Right lung (tissue), 5 donors: ENCODE measurements around the gene KRT76. TPM values are rescaled to one million over a fixed set of nuclear protein-coding genes. Genes with fewer than 3 reads are reported as not detected.

Experiments
- DNase-seq, 2 donors: peaks; one replicate each; pipeline ENCODE4 v3.0.0-alpha.2; 2013
- polyA plus RNA-seq, 5 donors: library from polyadenylated mRNA; unstranded; fragments of 120-200 nt; gene quantifications; one replicate each; pipeline versions ENCODE4 v1.2.1 to v1.2.3, GENCODE V29; 2013; ENCODE audit warnings: inconsistent platforms in 1 of 5, low replicate concordance in 1 of 5; ENCODE audit not compliant: insufficient read length in 5 of 5, insufficient read depth in 1 of 5

Gene KRT76
- polyA plus RNA-seq, 5 donors = not detected

GRCh38 chr12:52813203-52813819 is 36.2 kb upstream of the KRT76 start:
- no peak for DNase-seq

- no peak for DNase-seq
Observed at GRCh38 chr12:52812749-52813148, 35.6 kb upstream of the KRT76 start.

GRCh38 chr12:52812073-52812400 is 34.9 kb upstream of the KRT76 start:
- no peak for DNase-seq

- no peak for DNase-seq
Observed at GRCh38 chr12:52811191-52812072, 34.3 kb upstream of the KRT76 start.

GRCh38 chr12:52810554-52810953 is 33.4 kb upstream of the KRT76 start:
- DNase-seq = no peak

GRCh38 chr12:52809166-52809565 is 32.0 kb upstream of the KRT76 start:
- no peak for DNase-seq

- no peak for DNase-seq
Observed at GRCh38 chr12:52808573-52809160, 31.5 kb upstream of the KRT76 start.

GRCh38 chr12:52807544-52808470 is 30.7 kb upstream of the KRT76 start:
- no peak for DNase-seq

GRCh38 chr12:52806821-52807543 is 29.8 kb upstream of the KRT76 start:
- DNase-seq = no peak

- DNase-seq = no peak
Observed at GRCh38 chr12:52806169-52806811, 29.1 kb upstream of the KRT76 start.

- no peak for DNase-seq
Observed at GRCh38 chr12:52805739-52806138, 28.6 kb upstream of the KRT76 start.

GRCh38 chr12:52805000-52805399 is 27.9 kb upstream of the KRT76 start:
- DNase-seq = no peak

GRCh38 chr12:52802442-52802841 is 25.3 kb upstream of the KRT76 start:
- DNase-seq = no peak

GRCh38 chr12:52801773-52802172 is 24.6 kb upstream of the KRT76 start:
- no peak for DNase-seq

- no peak for DNase-seq
Observed at GRCh38 chr12:52800259-52800917, 23.2 kb upstream of the KRT76 start.

- DNase-seq = no peak
Observed at GRCh38 chr12:52799505-52800211, 22.5 kb upstream of the KRT76 start.

GRCh38 chr12:52798671-52799504 is 21.7 kb upstream of the KRT76 start:
- DNase-seq = no peak

GRCh38 chr12:52798003-52798670 is 21.0 kb upstream of the KRT76 start:
- no peak for DNase-seq
